NCI-H2107 (cell line): ENCODE results near the gene SMC3.

Source experiments
- DNase-seq: peaks from one replicate; lab custom pipeline; 2025; lab: John Stamatoyannopoulos, UW

Gene SMC3

DNA sequence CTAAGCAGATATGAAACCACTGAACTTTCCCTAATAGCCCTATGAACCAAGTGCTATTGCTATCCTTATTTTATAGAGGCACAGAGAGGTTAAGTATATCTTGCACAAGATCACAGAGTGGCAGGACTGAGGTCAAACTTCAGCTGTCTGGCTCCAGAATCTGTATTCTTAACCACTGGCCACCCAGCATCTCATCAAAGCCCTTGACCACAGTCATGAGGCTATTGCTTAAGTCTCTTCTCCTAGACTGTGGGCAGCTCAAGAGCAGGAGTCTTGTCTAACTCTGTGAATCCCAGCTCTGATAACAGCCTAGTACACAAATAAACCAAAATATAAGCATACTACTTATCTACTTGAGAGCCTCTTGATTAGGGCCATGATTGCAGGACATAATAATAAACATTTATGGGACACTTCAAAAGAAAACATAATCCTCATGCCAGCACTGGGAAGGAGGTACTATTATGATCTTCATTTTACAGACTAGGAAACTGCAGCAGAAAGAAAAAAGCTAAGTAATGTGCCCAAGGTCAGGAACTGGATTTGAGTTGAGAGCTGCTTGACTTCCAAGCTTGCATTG is 22.4 kb upstream of the SMC3 start:
- no peak for DNase-seq

DNA sequence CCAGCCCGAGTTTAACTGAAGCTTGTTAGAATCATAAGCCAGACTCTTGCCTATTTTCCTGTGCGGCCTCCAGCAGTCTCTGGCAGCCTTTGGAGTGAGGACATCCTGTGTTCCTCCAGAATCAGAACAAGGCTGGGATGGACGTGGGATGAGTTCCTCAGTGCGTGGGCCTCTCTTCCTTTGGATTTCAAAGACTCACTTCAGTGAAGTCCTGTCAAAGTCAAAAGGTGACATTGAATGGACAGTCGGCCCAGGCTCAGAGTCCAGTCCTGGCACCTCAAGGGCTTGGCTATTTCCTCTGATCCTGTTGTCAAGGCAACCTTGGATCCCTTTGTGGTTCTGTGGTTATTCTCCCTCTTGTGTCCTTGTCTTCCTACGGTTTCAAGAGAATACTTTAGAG is 21.4 kb upstream of the SMC3 start:
- DNase-seq, result no peak

- no peak for DNase-seq
Observed at GRCh38 chr10:110546499-110547110, 20.9 kb upstream of the SMC3 start.

- DNase-seq, result no peak
Observed at GRCh38 chr10:110547139-110547761, 20.2 kb upstream of the SMC3 start.

GRCh38 chr10:110548002-110548401 is 19.5 kb upstream of the SMC3 start:
- no peak for DNase-seq

DNA sequence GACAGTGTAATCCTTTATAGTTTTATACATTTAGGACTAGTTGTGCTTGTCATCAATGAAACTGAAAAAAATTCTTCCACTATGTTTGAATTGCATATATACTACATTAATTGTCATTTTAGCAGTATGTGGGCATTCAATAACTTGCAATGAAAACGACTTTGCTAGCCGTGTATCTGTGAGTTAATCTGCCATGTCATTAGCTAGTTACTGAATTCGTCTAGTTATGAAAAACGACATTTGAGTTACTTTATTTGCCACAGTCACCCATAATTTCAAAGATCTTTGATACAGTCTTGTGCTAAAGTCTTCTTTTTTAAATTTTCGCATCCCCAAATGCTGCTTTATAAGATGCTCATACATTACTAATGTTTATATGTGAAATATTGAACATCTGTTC is 18.3 kb upstream of the SMC3 start:
- DNase-seq, result no peak

- DNase-seq, result no peak
Observed at GRCh38 chr10:110553905-110554304, 13.6 kb upstream of the SMC3 start.

DNA sequence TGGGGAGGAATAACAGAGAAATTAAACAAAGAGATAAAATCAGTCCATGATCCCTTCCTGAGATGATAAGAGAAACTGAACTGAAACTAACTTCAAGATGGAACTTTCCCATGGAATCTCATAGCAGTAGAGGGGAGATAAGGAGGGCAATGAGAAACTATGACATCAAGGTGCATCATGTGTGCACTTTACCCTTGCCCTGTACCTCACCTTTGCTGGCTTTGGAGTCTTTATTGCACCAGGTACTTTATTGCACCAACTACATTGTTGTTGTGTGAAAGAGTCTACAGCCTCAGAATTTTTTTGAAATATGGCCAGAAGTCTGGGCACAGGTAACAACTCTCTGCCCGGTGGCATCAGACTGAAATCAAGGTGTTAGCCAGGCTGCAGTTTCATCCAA is 11.2 kb upstream of the SMC3 start:
- DNase-seq, result no peak

DNA sequence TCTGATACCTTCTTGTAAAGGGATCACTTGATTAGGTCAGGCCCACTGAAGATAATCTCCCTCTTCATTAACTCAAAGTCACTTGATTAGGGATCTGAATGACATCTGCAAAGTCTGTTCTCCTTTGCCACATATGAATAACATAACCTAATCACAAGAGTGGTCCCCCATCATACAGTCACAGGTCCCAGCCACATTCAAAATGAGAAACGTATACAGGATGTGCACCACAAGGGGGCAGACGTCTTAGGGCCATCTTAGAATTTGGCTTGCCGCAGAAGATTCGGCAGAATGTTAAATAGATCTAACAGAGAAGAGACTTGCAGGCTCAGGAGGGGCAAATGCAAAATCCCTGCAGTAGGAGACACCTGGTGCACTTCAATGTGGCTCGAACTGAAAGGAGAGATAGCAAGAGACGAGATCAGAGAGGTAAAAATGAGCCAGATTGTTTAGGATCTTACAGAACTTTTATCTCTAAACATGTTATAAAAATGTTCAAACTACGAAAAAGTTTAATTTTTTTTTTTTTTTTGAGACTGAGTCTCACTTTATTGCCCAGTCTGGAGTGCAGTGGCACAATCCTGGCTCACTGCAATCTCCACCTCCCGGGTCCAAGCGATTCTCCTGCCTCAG is 10.4 kb upstream of the SMC3 start:
- DNase-seq, result no peak

- DNase-seq, result no peak
Observed at GRCh38 chr10:110558041-110558440, 9.5 kb upstream of the SMC3 start.

GRCh38 chr10:110560012-110560411 is 7.5 kb upstream of the SMC3 start:
- no peak for DNase-seq

- DNase-seq, result no peak
Observed at GRCh38 chr10:110561292-110561691, 6.2 kb upstream of the SMC3 start.

DNA sequence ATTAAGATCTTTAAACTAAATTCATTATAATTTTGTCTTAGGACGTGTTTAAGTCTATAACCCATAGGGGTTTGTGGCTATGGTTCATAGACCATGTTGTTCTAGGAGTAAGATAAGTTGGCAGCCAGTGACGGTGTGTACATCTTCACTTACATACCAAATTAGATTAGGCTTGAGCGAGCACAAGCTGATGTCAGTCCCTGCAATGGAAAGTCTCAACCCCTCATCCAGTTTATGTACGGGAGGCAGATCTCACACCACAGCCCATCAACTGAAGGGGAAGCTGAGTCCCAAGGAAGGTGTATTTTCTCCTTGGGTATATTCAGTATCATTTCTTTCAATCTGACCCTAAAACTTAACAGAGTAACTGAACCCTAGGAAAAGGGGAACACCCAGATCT is 5.1 kb upstream of the SMC3 start:
- no peak for DNase-seq

DNA sequence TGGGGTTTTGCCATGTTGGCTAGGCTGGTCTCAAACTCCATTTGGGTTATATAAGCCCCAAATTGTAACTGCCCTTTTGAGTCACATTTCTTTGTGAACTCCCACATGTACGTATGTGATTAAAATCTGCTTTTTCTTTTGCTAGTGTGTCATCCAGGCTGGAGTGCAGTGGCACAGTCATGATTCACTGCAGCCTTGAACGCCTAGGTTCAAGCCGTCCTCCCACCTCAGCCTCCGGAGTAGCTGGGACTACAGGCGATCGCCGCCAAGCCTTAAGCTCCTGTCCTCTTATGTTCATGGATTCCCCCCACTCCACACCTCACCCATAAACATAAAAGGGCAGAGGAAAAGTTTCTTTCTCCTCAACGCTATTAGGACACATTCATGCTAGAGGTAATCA is 4.4 kb upstream of the SMC3 start:
- DNase-seq, result no peak

- no peak for DNase-seq
Observed at GRCh38 chr10:110566472-110567200, 859 bp upstream of the SMC3 start.

- DNase-seq, result no peak
Observed at GRCh38 chr10:110568055-110568735, 700 bp downstream of the SMC3 start.

- DNase-seq, result no peak
Observed at GRCh38 chr10:110569122-110569521, 1.6 kb downstream of the SMC3 start.

GRCh38 chr10:110569736-110570135 is 2.2 kb downstream of the SMC3 start:
- no peak for DNase-seq

- no peak for DNase-seq
Observed at GRCh38 chr10:110571093-110571743, 3.7 kb downstream of the SMC3 start.

GRCh38 chr10:110572862-110573261 is 5.4 kb downstream of the SMC3 start:
- DNase-seq, result no peak

DNA sequence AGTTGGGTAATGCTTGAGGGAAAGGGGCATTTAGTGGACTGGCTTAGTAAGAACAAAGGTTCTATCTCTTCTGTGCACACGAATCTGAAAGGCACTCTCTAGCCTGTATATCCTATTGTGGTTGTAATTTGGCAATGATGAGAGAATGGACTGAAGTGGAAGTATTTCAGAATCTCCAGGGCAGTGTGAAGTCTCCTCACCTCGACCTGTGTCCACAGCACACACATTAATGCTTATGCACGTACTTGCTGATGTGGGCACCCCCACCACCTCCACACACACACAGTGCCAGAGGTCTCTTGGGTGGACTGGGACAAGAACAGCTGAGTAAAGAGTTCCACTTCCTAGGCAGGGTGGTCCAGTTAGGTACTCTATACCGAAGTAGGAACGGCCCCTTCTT is 6.9 kb downstream of the SMC3 start:
- no peak for DNase-seq

GRCh38 chr10:110576220-110576619 is 8.7 kb downstream of the SMC3 start:
- no peak for DNase-seq
